Measurements from ENCODE around the gene RLF.

Gene RLF

GRCh38 chr1:40257688-40258444 is 96.7 kb downstream of the RLF start, which contains the start of gene ZMPSTE24:
Gene ZMPSTE24, plus strand, starts transcription at chr1:40258236. Its CDS starts 36 bp downstream, at chr1:40258272.
- H3K36me3 ChIP-seq (ENCODE audit: insufficient read depth, low read length), result peaks cover 34% of the 10 kb centered on the region
- peak within 1 kb of the TSS; percentile 94 to 98 for H3K4me3 ChIP-seq (ENCODE audit: low read depth in 1 of 2, low read length in 2 of 2)
- no peaks in the 10 kb centered on the region for H3K9me3 ChIP-seq (ENCODE audit: insufficient read depth, low read length, severe bottlenecking)
- H3K9ac ChIP-seq (ENCODE audit: low read depth, low read length), result peak within 1 kb of the TSS; percentile 70
- peak within 1 kb of the TSS; percentile 99 for H2AFZ ChIP-seq (ENCODE audit: low read depth, low read length)
- peak within 1 kb of the TSS; percentile 82 for H3K4me2 ChIP-seq (ENCODE audit: insufficient read depth, low read length)
- peaks cover 54% of the 10 kb centered on the region for H3K79me2 ChIP-seq (ENCODE audit: insufficient read depth, low read length)
- DNase-seq (peak; percentile 98), ATAC-seq (ENCODE audit: insufficient read depth, low read depth) (peak; percentile 98)
- H3K27ac ChIP-seq (ENCODE audit: low read length), result peak within 1 kb of the TSS; percentile 92
- no peaks in the 10 kb centered on the region for H3K27me3 ChIP-seq (ENCODE audit: insufficient read depth, low read length, poor library complexity)
- no peaks in the 10 kb centered on the region for H4K20me1 ChIP-seq (ENCODE audit: insufficient read depth, low read length)
- H3K4me1 ChIP-seq (ENCODE audit: insufficient read depth, low read length), result peaks cover 42% of the 10 kb centered on the region
- TF ChIP-seq EZH2 (IDR thresholded peaks at IDR 0.05; ENCODE audit: borderline replicate concordance, low read depth, low read length, severe bottlenecking) (no peak), CTCF (IDR thresholded peaks at IDR 0.05; ENCODE audit: borderline replicate concordance, extremely low read depth, low read length, poor library complexity, severe bottlenecking) (no peak)

GRCh38 chr1:40258445-40258769 is 97.2 kb downstream of the RLF start:
- TF ChIP-seq EZH2 (IDR thresholded peaks at IDR 0.05; ENCODE audit: borderline replicate concordance, low read depth, low read length, severe bottlenecking) (no peak), CTCF (IDR thresholded peaks at IDR 0.05; ENCODE audit: borderline replicate concordance, extremely low read depth, low read length, poor library complexity, severe bottlenecking) (no peak)
- Histone ChIP-seq H3K4me3 (ENCODE audit: low read depth in 1 of 2, low read length in 2 of 2) (peak overlapping the region; percentile 94 to 98), H3K4me2 (ENCODE audit: insufficient read depth, low read length) (peak overlapping the region; percentile 82), H3K36me3 (ENCODE audit: insufficient read depth, low read length) (peaks cover 40% of the 10 kb centered on the region), H3K79me2 (ENCODE audit: insufficient read depth, low read length) (peaks cover 59% of the 10 kb centered on the region), H3K4me1 (ENCODE audit: insufficient read depth, low read length) (peaks cover 46% of the 10 kb centered on the region), H3K9ac (ENCODE audit: low read depth, low read length) (peak overlapping the region; percentile 70), H3K27me3 (ENCODE audit: insufficient read depth, low read length, poor library complexity) (no peaks in the 10 kb centered on the region), H4K20me1 (ENCODE audit: insufficient read depth, low read length) (no peaks in the 10 kb centered on the region), H3K9me3 (ENCODE audit: insufficient read depth, low read length, severe bottlenecking) (no peaks in the 10 kb centered on the region), H2AFZ (ENCODE audit: low read depth, low read length) (peak overlapping the region; percentile 99), H3K27ac (ENCODE audit: low read length) (peak overlapping the region; percentile 86)
- ATAC-seq (ENCODE audit: insufficient read depth, low read depth), result no peak
- no peak for DNase-seq

- H3K9ac ChIP-seq (ENCODE audit: low read depth, low read length), result no peak overlapping the region
- no peaks in the 10 kb centered on the region for H3K27me3 ChIP-seq (ENCODE audit: insufficient read depth, low read length, poor library complexity)
- DNase-seq, result no peak
- no peak overlapping the region for H3K4me2 ChIP-seq (ENCODE audit: insufficient read depth, low read length)
- H2AFZ ChIP-seq (ENCODE audit: low read depth, low read length), result no peak overlapping the region
- no peak overlapping the region for H3K27ac ChIP-seq (ENCODE audit: low read length)
- H4K20me1 ChIP-seq (ENCODE audit: insufficient read depth, low read length), result no peaks in the 10 kb centered on the region
- peaks cover 89% of the 10 kb centered on the region for H3K36me3 ChIP-seq (ENCODE audit: insufficient read depth, low read length)
- peaks cover 22% of the 10 kb centered on the region for H3K4me1 ChIP-seq (ENCODE audit: insufficient read depth, low read length)
- TF ChIP-seq EZH2 (IDR thresholded peaks at IDR 0.05; ENCODE audit: borderline replicate concordance, low read depth, low read length, severe bottlenecking) (no peak), CTCF (IDR thresholded peaks at IDR 0.05; ENCODE audit: borderline replicate concordance, extremely low read depth, low read length, poor library complexity, severe bottlenecking) (no peak)
- ATAC-seq (ENCODE audit: insufficient read depth, low read depth), result no peak
- H3K79me2 ChIP-seq (ENCODE audit: insufficient read depth, low read length), result peaks cover 55% of the 10 kb centered on the region
- no peaks in the 10 kb centered on the region for H3K9me3 ChIP-seq (ENCODE audit: insufficient read depth, low read length, severe bottlenecking)
- H3K4me3 ChIP-seq (ENCODE audit: low read depth in 1 of 2, low read length in 2 of 2), result no peak overlapping the region
These were observed 103.2 kb downstream of the RLF start for GRCh38 chr1:40264354-40264781.

Measured in DND-41 (cell line).